Measurements from ENCODE around the gene AHR. TPM values are rescaled to one million over a fixed set of nuclear protein-coding genes. Genes with fewer than 3 reads are reported as not detected.
A peak's percentile ranks its signal among the peaks of the same experiment; 100 is the strongest.
"Not testable (repeated sequence)": the region's sequence is repeated elsewhere in the genome, so short reads cannot be mapped to it uniquely, and the experiment has no call there.

The AHR gene
- total RNA-seq, 1 donor from 2014 or later: 72.7 TPM

DNA sequence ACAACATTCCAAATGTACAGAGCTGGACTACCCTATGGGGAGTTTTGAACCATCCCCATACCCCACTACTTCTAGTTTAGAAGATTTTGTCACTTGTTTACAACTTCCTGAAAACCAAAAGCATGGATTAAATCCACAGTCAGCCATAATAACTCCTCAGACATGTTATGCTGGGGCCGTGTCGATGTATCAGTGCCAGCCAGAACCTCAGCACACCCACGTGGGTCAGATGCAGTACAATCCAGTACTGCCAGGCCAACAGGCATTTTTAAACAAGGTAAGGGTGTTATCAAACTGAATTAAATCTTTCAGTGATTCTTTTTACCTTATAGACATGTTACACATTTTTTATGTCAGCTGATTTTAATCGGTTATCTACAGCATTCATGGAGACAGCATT, 41.5 kb downstream of the AHR start:
- DNase-seq: no peak

DNA sequence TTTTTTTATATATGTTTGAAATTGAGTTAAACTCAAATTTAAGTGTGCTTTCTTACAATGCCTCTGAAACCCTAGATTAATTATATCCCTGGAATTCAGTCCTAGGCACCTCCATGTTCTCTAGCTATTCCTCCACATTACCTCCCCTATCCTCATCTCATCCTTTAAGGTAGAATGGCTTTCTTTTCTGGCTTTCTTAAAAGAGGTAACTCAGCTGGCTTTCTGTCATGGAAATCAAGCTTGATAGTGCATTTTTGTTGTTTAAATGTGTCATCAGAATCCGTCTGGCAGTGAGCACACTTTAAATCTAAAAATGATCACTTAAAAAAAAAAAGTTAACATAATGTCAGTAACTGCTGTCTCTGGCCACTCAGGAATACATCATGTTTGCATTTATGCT, 42.2 kb downstream of the AHR start:
- DNase-seq: no peak

DNA sequence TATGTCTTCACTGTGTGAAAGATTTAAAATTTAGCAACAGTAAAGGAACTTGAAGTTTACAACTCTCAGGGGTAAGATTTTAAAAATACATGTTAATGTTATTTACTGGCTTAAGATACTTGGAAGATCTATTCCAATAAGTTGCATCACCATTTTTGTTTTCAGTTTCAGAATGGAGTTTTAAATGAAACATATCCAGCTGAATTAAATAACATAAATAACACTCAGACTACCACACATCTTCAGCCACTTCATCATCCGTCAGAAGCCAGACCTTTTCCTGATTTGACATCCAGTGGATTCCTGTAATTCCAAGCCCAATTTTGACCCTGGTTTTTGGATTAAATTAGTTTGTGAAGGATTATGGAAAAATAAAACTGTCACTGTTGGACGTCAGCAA, 44.3 kb downstream of the AHR start:
- DNase-seq: no peak

DNA sequence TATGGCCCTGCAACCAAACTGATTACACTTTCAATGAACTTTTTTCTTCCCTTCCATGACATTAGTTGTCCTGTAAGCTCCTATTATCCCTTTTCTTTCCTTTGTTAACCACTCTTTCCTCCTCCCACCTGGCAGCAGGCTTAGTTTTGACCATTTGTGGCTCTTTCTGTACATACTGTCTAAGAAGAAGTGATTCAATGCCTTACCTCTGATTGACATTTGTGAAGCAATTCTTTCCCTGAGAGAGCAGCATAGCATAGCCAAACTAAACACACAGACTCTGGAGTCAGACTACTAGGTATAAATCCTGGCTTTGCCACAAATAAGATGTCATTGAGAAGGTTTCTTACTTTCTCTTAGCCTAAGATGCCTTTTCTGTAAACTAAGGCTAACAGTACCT, 48.9 kb downstream of the AHR start:
- DNase-seq: no peak

DNA sequence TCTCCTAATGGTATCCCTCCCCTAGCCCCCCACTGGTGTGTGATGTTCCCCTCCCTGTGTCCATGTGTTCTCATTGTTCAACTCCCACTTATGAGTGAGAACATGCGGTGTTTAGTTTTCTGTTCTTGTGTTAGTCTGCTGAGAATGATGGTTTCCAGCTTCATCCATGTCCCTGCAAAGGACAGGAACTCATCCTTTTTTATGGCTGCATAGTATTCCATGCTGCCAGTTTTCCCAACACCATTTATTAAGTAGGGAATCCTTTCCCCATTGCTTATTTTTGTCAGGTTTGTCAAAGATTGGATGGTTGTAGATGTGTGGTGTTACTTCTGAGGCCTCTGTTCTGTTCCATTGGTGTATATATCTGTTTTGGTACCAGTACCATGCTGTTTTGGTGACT, 50.5 kb downstream of the AHR start:
- not testable (repeated sequence) for DNase-seq

DNA sequence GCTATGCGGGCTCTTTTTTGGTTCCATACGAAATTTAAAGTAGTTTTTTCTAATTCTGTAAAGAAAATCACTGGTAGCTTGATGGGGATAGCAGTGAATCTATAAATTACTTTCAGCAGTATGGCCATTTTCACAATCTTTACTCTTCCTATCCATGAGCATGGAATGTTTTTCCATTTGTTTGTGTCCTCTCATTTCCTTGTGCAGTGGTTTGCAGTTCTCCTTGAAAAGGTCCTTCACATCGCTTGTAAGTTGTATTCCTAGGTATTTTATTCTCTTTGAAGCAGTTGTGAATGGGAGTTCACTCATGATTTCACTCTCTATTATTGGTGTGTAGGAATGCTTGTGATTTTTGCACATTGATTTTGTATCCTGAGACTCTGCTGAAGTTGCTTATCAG, 51.9 kb downstream of the AHR start:
- not testable (repeated sequence) for DNase-seq

DNA sequence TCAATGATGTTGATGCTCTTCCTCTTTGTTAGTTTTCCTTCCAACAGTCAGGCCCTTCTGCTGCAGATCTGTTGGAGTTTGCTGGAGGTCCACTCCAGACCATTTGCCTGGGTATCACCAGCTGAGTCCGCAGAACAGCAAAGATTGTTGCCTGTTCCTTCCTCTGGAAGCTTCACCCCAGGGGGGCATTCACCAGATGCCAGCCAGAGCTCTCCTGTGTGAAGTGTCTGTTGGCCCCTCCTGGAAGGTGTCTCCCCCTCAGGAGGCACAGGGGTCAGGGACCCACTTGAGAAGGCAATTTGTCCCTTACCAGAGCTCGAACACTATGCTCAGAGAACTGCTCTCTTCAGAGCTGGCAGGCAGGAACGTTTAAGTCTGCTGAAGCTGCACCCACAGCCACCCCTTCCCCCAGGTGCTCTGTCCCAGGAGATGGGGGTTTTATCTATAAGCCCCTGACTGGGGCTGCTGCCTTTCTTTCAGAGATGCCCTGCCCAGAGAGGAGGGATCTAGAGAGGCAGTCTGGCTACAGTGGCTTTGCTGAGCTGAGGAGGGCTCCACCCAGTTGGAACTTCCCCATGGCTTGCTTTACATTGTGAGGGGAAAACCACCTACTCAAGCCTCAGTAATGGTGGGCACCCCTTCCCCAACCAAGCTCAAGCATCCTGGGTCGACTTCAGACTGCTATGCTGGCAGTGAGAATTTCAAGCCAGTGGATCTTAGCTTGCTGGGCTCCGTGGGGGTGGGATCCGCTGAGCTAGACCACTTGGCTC, 55.4 kb downstream of the AHR start:
- not testable (repeated sequence) for DNase-seq

DNA sequence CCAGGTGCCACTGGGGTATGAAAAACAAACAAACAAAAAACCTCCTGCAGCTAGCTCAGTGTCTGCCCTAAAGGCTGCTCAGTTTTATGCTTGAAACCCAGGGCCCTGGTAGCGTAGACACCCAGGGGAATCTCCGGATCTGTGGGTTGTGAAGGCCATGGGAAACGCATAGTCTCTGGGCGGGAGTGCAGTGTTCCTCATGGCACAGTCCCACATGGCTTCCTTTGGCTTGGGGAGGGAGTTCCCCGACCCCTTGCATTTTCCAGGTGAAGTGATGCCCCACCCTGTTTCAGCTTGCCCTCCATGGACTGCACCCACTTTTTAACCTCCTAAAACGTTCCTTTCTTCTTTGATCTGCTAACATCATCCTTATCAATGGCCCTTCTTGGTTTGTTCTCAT, 56.0 kb downstream of the AHR start:
- DNase-seq: no peak

DNA sequence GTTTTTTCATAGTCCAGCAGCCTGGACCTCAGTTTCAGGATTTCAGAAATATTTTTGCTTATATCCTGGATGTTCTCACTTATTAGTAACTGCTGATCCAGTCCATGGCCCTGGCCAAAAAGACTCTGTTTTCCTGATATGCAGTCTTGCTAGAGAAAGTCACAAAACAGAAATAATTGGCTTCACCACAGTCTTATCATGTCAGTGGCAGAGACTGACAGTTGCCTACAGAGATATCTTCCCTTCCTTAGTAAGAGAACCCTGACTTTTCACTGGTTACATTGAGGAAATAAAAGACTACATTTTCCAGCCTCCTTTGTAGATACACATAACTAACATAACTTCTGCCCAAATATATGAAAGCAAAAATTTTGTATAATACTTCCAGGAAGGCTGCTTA, 56.6 kb downstream of the AHR start:
- DNase-seq: no peak

DNA sequence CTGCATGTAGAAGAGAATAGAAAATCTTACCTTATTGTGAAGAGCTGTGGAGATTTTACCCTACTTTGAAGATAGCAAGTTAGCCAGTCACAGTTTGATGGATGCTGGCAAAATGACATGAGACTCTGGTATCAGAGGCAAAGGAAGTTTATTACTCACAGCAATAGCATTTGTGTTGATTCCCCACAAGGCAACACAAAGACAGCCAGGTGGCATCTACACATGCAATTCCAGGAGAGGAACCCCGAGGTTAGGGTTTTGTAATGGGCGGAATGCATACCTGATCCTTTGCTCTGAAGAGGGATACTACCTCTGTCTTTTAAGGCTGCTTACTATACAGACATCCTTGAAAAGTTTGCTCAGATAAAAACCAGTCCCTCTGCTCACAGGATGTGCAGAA, 59.5 kb downstream of the AHR start:
- DNase-seq: no peak

DNA sequence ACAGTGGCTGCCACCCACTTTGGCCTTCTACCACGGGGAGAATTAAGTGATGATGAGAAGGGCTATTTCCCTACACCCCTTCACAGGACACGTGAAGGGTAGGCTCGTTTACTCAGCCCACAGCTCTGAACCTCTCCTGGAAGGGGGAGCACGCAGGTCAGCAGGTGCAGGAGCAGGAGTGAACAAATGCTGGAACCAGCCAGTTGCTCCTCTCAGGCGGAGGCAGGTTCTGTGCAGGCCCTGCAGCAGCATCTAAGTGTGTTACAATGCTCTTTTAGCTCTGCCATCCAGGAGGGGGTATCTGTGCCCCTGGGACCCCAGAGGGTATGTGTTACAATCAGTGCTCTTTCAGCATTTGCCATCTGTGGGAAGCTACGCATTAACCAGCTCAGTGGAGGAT, 61.2 kb downstream of the AHR start:
- no peak for DNase-seq

DNA sequence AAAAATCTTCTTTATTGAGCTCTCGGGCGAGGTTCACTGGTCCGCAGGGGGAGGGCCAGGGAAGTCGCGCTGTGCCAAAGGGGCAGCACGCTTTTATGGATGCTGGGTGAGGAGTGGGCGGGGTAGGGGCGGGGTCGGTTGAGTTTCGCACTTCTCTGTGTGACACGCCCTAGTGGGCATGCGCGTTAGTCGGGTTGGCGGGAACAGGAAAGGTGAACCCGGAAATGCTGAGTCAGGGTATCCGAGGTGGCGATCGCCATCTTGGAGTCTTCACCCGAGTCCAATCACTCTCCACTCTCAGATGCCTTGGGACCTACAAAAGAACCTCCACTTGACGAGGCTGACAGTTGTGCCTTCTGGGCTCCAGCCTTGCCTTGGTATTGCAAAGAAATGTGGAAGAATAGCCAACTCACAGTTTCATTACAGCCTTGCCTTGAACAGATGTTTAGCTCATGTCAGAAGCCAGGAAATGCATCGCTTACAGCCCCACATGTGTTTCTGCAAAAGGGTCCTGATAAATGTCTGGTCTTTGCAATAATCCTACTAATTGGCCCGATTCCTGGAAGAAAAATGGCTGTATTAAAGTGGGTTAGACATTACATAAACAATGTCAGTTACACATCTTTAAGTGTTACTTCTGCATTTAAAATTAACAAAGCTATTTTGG, 64.1 kb downstream of the AHR start:
- peak; percentile 56 for DNase-seq

DNA sequence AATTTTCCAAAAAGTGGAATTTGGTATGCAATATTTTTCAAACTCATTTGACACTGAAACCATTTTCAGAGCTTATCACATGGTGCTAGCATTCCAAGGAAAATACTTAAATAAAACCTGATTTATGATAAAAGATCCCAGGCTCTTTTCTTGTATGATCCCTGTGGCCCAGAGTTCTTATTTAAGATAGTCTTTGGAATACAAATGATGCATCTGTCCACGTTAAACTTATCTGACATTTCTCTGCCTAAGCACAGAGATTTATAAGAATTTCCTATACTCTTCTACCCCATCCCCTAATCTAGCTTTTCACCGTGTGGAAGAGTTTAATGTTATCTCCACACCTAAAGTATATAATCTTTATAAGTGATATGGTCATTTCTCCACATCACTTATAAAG, 66.2 kb downstream of the AHR start:
- no peak for DNase-seq

DNA sequence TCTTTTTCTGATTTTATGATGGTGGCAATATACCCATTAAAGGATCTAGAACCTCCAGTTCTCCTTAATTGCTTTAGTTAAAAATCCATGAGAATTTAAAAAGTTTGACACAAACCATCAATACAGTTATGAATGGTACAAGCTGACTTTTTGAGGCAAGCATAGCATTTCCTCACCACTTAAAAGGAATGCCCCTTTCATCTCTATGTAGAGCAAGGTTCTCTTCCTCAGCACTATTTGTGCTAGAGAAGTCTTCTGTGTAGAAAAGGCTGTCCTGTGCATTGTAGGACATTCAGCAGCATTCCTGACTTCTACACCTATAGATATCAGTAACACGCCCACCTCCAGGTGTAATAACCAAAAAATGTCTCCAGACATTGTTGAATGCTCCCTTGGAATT, 67.3 kb downstream of the AHR start:
- DNase-seq: no peak

DNA sequence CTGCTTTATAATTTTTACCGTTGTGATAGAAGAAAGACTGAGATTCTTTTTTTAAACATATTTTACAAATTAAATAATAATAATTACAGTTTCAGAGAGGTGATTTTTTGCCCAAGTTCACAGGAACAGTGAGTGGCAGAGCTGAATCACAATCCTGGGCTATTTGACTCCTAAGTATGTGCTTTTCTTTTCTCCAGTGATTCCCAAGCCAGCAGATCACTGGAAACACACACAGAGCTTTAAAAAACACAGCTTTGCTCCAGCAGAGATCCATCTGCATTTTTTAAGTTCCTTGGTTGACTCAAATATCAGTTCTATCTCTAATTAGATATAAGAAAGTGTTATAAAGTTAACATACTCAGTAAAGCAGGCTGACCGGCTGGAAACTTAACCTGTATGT, 69.0 kb downstream of the AHR start:
- no peak for DNase-seq

DNA sequence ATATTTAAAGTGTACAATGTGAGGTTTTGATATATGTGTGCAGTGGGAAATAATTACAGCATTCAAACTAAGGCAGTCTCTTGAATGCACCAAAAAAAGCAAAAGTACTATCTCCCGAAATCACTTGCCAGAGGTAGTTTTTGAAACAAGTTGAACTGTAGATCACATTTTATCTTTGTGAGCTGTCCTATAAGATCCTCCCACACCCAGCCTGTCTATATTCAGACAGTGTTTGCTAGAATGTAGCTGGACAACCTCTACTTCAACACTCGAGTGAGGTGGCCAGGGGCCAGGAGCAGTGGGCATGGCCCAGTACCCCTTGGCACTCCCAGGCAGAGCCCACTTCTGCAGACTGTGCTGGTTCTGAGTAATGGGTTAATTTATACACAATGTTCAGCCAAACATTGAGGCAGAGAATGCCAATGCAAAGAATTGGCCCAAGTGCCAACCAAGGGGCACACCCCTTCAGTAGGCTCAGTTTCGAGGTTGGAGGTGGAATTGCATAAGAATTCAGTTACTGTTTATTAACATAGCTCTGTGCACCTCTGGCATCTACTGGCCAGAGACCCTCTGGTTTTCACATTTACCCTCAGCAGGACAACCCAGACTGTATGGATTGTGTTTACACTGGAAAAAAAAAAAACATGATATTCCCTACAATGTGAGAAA, 70.5 kb downstream of the AHR start:
- DNase-seq: no peak

DNA sequence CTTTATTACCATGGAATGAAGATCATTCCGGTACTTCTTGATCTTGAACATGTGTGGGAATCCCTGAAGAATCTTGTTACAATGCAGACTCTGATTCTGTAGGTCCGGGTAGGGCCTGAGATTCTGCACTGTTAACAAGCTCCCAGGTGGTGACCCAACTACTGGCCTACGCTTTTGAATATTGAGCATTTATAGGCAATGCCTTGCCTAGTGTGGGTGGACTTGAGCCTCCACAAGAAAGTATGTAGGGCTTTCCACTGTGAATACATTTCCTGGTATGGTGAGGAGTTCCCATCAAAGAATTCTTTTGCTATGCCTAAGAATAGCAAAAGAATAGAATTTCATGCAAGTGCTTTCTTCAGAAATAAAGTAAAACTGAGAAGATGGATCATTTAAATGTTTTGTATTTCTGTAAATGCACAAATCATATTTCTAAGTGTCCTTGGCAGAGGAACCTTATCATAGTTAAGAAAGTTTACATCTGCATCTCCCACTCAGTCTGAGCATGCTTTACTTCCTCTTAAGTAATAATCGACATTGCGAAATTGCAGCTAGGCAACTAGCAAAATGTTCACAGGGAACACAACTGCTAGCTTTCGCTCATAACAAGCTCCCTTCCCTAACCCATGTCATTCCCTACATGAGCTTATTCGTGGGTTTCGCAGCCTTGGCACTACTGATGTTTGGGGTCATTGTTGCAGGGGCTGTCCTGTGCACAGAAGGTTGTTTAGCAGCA, 71.4 kb downstream of the AHR start:
- DNase-seq: peak; percentile 44

DNA sequence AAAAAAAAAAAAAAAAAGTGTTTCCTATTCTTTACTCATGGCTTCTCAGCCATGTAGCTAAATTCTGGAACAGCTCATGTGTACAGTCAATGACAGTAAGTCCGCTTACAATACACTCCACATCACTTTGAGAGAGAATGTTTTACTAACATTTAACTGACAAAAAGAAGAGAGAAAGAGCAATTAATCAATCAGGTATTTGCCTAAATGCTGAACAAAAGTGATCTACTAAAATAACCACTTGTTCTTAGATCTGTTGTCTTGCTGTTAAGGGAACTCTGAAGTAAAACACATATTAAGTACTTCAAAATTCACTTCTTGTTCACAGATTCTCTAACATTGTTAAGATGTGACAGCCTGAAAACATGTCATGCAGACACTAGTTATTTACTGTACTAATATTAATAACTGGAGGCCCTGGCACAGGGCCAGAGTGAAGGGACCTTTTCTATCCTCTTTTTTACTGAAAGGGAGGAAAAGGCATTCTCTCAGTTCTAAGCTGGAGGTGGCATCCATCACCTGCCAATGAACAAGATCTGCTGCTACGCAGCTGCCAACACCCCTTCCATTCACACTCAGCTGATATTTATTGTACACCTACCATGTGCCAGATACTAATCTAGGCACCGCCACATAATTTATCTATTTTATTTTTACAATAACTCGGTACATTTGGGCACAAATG, 72.6 kb downstream of the AHR start:
- no peak for DNase-seq

DNA sequence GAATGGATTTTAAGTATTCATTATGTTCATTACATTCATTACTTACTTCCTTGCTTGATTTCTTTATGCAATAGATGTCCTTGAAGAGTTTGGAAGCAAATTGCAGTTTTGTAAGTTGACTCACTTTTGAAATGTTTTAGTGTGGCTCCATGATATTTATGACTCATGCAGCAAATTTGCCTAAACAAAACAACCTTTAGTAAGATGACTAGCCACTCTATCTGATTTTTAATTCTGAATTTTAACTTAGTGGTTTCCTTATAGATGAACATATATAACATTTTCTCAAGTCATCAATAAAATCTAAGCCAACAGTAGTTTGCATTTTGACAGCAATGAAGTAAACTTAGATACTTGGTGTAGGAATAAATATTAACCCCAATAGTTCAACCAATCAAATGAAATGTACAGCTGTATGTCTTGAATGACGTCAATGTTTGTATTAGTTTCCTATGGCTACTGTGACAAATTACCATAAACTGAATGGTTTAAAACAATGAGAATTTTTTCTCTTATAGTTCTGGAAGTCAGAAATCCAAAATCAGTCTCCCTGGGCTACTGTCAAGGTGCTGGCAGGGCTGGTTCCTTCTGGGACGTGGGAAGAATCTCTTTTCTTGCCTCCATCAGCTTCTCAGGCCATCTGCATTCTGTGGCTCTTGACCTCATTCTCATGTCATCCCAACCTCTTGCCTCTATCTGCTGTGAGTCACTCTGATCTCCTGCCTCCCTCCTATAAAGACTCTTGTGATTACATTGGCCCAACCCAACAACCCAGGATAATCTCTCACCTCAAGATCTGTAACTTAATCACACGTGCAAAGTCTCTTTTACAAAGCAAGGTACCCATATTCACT, 73.4 kb downstream of the AHR start:
- DNase-seq: no peak

DNA sequence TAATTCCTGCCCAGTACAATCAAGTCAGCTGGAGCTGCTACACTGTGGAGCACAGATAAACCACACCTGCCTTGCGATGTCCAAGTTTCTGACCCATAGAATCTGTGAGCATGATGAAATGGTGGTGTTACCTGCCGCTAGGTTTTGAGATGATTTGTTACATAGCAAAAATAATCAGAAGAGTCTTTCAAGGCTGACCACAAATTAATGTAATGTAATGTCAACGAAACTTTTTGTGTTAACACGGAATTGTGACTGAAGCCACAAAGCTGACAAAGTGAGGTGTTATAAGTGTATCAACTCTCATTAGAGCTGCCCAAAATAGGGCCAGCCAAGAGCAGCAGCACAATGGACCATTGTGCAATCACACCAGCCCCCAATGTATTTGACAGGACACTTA, 75.7 kb downstream of the AHR start:
- DNase-seq: no peak

DNA sequence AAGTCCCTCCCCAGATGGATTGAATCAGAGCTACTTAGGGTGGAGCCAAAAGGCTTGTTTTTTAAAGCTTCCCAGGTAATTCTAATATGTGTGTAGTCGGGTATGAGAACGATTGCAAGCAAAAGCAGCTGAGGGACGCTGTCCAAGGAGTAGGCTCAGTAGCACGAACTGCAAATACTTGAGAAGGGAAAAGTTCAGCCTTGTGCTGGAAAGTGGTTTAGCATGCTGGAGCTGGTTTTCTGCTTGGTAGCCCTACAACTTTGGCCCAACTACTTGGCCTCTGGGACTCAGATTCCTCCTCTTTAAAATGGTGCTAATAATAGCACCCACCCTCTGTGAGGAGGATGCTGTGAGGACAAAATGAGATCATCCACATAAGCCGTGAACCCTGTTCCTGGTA, 76.2 kb downstream of the AHR start:
- DNase-seq: no peak

Data from tongue (tissue), 2 donors.